Vagina (tissue), 2 donors: ENCODE measurements around the gene CHMP6. TPM values are rescaled to one million over a fixed set of nuclear protein-coding genes. Genes with fewer than 3 reads are reported as not detected.

ENCODE experiments used
- DNase-seq, 2 donors: peaks; one replicate each; pipeline ENCODE4 v3.0.0-alpha.2; 2017; ENCODE audit errors: extremely low spot score in 2 of 2
- H3K27ac ChIP-seq: fragments of 200-600 bp; sonication (generic); one replicate; pipeline ENCODE4 v1.5.1; 2019
- H3K27me3 ChIP-seq: fragments of 200-600 bp; sonication (generic); one replicate; pipeline ENCODE4 v1.5.1; 2019
- H3K36me3 ChIP-seq, 2 donors: fragments of 200-600 bp; sonication (generic); one replicate each; pipeline ENCODE4 v1.5.1; 2017 to 2019
- H3K4me1 ChIP-seq: fragments of 200-600 bp; sonication (generic); one replicate; pipeline ENCODE4 v1.5.1; 2019
- H3K4me3 ChIP-seq, 2 donors: fragments of 200-600 bp; sonication (generic); 1 replicate in 1 of 2; 2 replicates in 1 of 2; pipeline ENCODE4 v1.5.1; 2016 to 2019
- H3K9me3 ChIP-seq: fragments of 200-600 bp; sonication (generic); one replicate; pipeline ENCODE4 v1.5.1; 2019
- POLR2A ChIP-seq, 2 donors: fragments of 450-650 bp; IDR thresholded peaks; one replicate each; pipeline ENCODE4 v1.6.1; 2017; ENCODE audit warnings: antibody characterized with exemption in 2 of 2, mild to moderate bottlenecking in 2 of 2, moderate library complexity in 2 of 2
- POLR2AphosphoS5 ChIP-seq, 2 donors: sonication (generic); formaldehyde crosslinking; IDR thresholded peaks; one replicate each; pipeline ENCODE4 v1.9.0; 2017; ENCODE audit warnings: antibody characterized with exemption in 2 of 2, mild to moderate bottlenecking in 2 of 2, low read depth in 1 of 2; ENCODE audit not compliant: insufficient read depth in 1 of 2
- intact Hi-C: fragments of 100-400 bp; cut with DNase I; formaldehyde crosslinking; loops from one replicate; pipeline ENCODE4 v1.15.1; 2023
- total RNA-seq: library from RNA; depleted of rRNA; stranded (reverse); fragments of >200 nt; gene quantifications from one replicate; pipeline ENCODE4 v1.2.3, GENCODE V29; 2016
- TF ChIP-seq, protein P1 (sequence below), 3 experiments: fragments of 450-650 bp in 2 of 3; fragments of 200-600 bp in 1 of 3; sonication (generic) in 1 of 3; IDR thresholded peaks; one replicate each; pipeline ENCODE4 v1.5.1; 2017 to 2019; ENCODE audit warnings: antibody characterized with exemption in 3 of 3, mild to moderate bottlenecking in 2 of 3, moderate library complexity in 2 of 3

The CHMP6 gene
- total RNA-seq, 1 donor from 2014 or later = 31.7 TPM

DNA sequence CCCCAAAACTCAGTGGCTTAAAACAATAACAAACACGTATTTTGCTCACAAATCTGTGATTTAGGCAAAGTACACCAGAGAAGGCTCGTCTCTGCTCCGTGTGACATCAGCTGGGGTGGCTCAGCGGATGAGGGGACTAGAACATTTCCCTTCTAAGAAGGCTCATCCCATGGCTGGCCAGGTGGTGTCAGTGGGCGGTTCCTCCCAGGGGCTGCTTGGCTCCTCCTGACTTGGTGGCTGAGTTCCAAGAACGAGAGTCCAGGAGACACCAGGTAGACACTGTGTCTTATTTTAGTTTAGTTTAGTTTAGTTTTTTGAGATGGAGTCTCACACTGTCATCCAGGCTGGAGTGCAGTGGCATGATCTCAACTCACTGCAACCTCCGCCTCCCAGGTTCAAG lies 5.6 kb upstream of the CHMP6 start:
- H3K4me1 ChIP-seq = peaks cover 10% of the 10 kb centered on the region
- DNase-seq = no peak
- no peak overlapping the region for H3K4me3 ChIP-seq
- no peaks in the 10 kb centered on the region for H3K27me3 ChIP-seq
- H3K9me3 ChIP-seq = no peaks in the 10 kb centered on the region
- TF ChIP-seq, protein P1, sequence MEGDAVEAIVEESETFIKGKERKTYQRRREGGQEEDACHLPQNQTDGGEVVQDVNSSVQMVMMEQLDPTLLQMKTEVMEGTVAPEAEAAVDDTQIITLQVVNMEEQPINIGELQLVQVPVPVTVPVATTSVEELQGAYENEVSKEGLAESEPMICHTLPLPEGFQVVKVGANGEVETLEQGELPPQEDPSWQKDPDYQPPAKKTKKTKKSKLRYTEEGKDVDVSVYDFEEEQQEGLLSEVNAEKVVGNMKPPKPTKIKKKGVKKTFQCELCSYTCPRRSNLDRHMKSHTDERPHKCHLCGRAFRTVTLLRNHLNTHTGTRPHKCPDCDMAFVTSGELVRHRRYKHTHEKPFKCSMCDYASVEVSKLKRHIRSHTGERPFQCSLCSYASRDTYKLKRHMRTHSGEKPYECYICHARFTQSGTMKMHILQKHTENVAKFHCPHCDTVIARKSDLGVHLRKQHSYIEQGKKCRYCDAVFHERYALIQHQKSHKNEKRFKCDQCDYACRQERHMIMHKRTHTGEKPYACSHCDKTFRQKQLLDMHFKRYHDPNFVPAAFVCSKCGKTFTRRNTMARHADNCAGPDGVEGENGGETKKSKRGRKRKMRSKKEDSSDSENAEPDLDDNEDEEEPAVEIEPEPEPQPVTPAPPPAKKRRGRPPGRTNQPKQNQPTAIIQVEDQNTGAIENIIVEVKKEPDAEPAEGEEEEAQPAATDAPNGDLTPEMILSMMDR (IDR thresholded peaks at IDR 0.05) = no peak
- TF ChIP-seq POLR2AphosphoS5 (IDR thresholded peaks at IDR 0.05; ENCODE audit: insufficient read depth in 1 of 2, low read depth in 1 of 2) (no peak), POLR2A (IDR thresholded peaks at IDR 0.05) (no peak)
- H3K36me3 ChIP-seq = no peaks in the 10 kb centered on the region
- intact Hi-C loops = loop anchor here (10.0 kb wide), 1 partner anchor 81 kb away; no protein-coding TSS in a partner anchor
- no peak overlapping the region for H3K27ac ChIP-seq

DNA sequence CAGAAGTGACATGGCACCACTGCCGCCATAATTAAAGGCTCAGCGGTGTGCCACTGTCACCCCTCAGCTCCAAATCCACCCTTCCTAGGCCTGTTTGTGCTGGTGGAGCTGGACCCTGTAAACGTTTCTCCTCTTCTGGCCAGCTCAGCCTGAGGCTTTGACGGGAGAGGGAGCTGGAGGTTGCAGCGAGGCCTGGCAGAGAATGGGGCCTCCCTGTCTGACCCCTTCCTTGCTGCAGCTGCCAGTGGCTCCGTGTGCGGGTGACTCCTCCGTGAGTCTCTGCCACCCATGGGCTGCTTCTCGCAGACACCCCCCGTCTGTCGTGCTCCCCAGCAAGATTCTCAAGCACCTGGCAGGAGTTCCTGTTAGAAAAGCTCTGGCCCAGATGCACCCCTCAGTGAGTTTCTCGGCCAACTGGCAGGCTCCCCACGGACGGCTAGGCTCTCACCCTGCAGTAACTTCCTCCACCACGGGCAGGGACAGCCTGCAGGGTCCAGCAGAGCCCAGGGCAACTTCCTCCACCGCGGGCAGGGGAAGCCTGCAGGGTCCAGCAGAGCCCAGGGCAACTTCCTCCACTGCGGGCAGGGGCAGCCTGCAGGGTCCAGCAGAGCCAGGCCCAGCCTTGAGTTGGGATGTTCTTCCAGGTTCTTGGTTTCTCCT lies 4.7 kb upstream of the CHMP6 start:
- Histone ChIP-seq H3K36me3 (no peaks in the 10 kb centered on the region), H3K9me3 (no peaks in the 10 kb centered on the region), H3K4me1 (peaks cover 7% of the 10 kb centered on the region), H3K27me3 (no peaks in the 10 kb centered on the region), H3K4me3 (no peak overlapping the region), H3K27ac (no peak overlapping the region)
- intact Hi-C loops = loop anchor here (10.0 kb wide), 1 partner anchor 82 kb away; no protein-coding TSS in a partner anchor
- DNase-seq = no peak
- TF ChIP-seq POLR2AphosphoS5 (IDR thresholded peaks at IDR 0.05; ENCODE audit: insufficient read depth in 1 of 2, low read depth in 1 of 2) (no peak), POLR2A (IDR thresholded peaks at IDR 0.05) (no peak)
- TF ChIP-seq, protein P1 (IDR thresholded peaks at IDR 0.05) = no peak

DNA sequence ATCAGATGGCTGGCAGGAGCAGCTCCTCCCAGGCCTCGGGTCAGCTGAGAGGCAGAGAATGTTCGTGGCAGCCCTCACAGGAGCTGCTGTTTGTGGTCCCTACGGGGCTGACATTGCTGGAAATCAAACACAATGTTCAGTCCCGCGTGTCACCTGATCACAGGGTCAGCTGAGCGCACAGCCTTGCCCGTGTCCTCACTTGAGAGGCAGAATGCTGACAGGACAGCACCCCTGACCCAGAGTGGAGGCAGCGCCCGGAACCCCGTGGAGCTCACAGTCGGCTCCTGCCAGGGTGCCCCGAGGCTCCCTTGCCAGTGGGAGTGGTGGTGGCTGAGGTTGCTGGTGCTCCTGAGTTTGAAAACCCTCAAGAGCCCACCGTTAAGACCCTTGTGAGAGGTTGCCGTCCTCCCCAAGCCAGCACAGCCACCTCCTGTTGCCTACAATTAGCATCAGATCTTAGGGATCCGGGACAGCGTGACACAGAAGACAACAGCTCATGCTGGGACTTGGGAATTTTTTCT lies 3.6 kb upstream of the CHMP6 start:
- intact Hi-C loops = loop anchor here (10.0 kb wide), 1 partner anchor 83 kb away; no protein-coding TSS in a partner anchor
- Histone ChIP-seq H3K27ac (no peak overlapping the region), H3K36me3 (no peaks in the 10 kb centered on the region), H3K27me3 (no peaks in the 10 kb centered on the region), H3K9me3 (no peaks in the 10 kb centered on the region), H3K4me3 (no peak overlapping the region), H3K4me1 (peaks cover 15% of the 10 kb centered on the region)
- no peak for DNase-seq
- TF ChIP-seq POLR2AphosphoS5 (IDR thresholded peaks at IDR 0.05; ENCODE audit: insufficient read depth in 1 of 2, low read depth in 1 of 2) (no peak), POLR2A (IDR thresholded peaks at IDR 0.05) (no peak)
- TF ChIP-seq, protein P1 (IDR thresholded peaks at IDR 0.05) = no peak

DNA sequence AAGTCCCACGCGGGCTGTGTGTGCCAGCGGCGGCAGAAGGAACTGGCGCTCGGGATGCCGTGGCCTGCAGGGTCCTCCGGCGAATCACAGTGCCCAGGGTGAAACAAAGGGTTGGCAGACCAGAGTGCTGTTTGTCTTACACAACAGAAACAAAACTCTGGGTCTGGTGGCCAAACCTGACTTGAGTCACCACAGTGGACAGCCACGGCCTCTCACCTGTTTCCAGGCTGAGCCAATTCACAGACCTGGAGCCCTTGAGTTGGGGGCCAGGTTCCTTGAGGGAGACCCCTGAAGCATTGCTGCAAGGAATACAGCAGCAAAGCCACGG lies 2.1 kb upstream of the CHMP6 start:
- Histone ChIP-seq H3K4me1 (peaks cover 30% of the 10 kb centered on the region), H3K4me3 (peak overlapping the region in 1 of 2 donors; percentile 34), H3K27me3 (no peaks in the 10 kb centered on the region), H3K36me3 (no peaks in the 10 kb centered on the region), H3K9me3 (no peaks in the 10 kb centered on the region), H3K27ac (no peak overlapping the region)
- no peak for DNase-seq
- intact Hi-C loops = loop anchor here (10.0 kb wide), 1 partner anchor 85 kb away; no protein-coding TSS in a partner anchor
- TF ChIP-seq POLR2A (IDR thresholded peaks at IDR 0.05) = no peak
- no peak for TF ChIP-seq POLR2AphosphoS5 (IDR thresholded peaks at IDR 0.05; ENCODE audit: insufficient read depth in 1 of 2, low read depth in 1 of 2)
- TF ChIP-seq, protein P1 (IDR thresholded peaks at IDR 0.05) = no peak
